SK-N-SH treated with all-trans-retinoic acid at 6 μM for 48 hours (cell line): ENCODE measurements around the gene SMARCD3.

ENCODE experiments used
- ARNTL ChIP-seq: fragments of 450-650 bp; formaldehyde crosslinking; IDR thresholded peaks from 2 replicates; pipeline ENCODE4 v1.5.0; 2020; ENCODE audit warnings: low read depth, mild to moderate bottlenecking, moderate library complexity, borderline replicate concordance
- CREB5 ChIP-seq: fragments of 250-450 bp; sonication (Bioruptor Pico); IDR thresholded peaks from 2 replicates; pipeline ENCODE4 v1.5.1; 2020; ENCODE audit warnings: low read depth, mild to moderate bottlenecking, moderate library complexity
- ESRRG ChIP-seq: fragments of 250-450 bp; sonication (Bioruptor Pico); IDR thresholded peaks from 2 replicates; pipeline ENCODE4 v1.6.1; 2021; ENCODE audit warnings: mild to moderate bottlenecking
- ISL1 ChIP-seq: fragments of 250-450 bp; sonication (Bioruptor Pico); IDR thresholded peaks from 2 replicates; pipeline ENCODE4 v2.1.2; 2022; ENCODE audit warnings: mild to moderate bottlenecking, moderate library complexity
- PATZ1 ChIP-seq: fragments of 250-450 bp; sonication (Bioruptor Pico); IDR thresholded peaks from 2 replicates; pipeline ENCODE4 v1.8.0; 2020; ENCODE audit warnings: mild to moderate bottlenecking, moderate library complexity, borderline replicate concordance
- SNAI2 ChIP-seq: fragments of 250-450 bp; sonication (Bioruptor Pico); IDR thresholded peaks from 2 replicates; pipeline ENCODE4 v1.5.0; 2020; ENCODE audit warnings: mild to moderate bottlenecking, moderate library complexity
- ZFP30 ChIP-seq: fragments of 450-650 bp; formaldehyde crosslinking; IDR thresholded peaks from 2 replicates; pipeline ENCODE4 v1.5.0; 2022; ENCODE audit warnings: mild to moderate bottlenecking, moderate library complexity
- ZNF565 ChIP-seq: fragments of 450-650 bp; formaldehyde crosslinking; conservative IDR thresholded peaks from 2 replicates; pipeline ENCODE4 v1.5.0; 2020; ENCODE audit warnings: low read depth, mild to moderate bottlenecking, moderate library complexity

GRCh38 chr7:151272877-151273276 is 24.4 kb upstream of the SMARCD3 start:
- TF ChIP-seq SNAI2 (CRISPR knock-in tag) (no peak), PATZ1 (CRISPR knock-in tag) (no peak), CREB5 (no peak), ESRRG (CRISPR knock-in tag) (no peak), ARNTL (CRISPR knock-in tag) (no peak), ZNF565 (no peak), ZFP30 (CRISPR knock-in tag) (no peak), ISL1 (CRISPR knock-in tag) (no peak)
